GM18907 (cell line): ENCODE measurements around the gene NIN.
"Not testable (repeated sequence)": the region's sequence is repeated elsewhere in the genome, so short reads cannot be mapped to it uniquely, and the experiment has no call there.

Experiments used
- ATAC-seq: cut with Tn5 transposase; IDR thresholded peaks from one replicate; pipeline ENCODE4 v1.9.1; 2021; ENCODE audit warnings: mild to moderate bottlenecking, moderate library complexity; ENCODE audit not compliant: unreplicated experiment

The NIN gene

GRCh38 chr14:50819303-50819702 is 11.7 kb downstream of the NIN start:
- ATAC-seq: not testable (repeated sequence)

- ATAC-seq: no peak
Measured at GRCh38 chr14:50816395-50817047, 14.4 kb downstream of the NIN start.

- ATAC-seq: not testable (repeated sequence)
Measured at GRCh38 chr14:50815526-50815925, 15.4 kb downstream of the NIN start.

GRCh38 chr14:50815058-50815457 is 15.9 kb downstream of the NIN start:
- not testable (repeated sequence) for ATAC-seq

- no peak for ATAC-seq
Measured at GRCh38 chr14:50814161-50814560, 16.8 kb downstream of the NIN start.

GRCh38 chr14:50813544-50813863 is 17.5 kb downstream of the NIN start:
- peak; percentile 49 for ATAC-seq

- peak; percentile 36 for ATAC-seq
Measured at GRCh38 chr14:50812856-50813543, 18.0 kb downstream of the NIN start.

GRCh38 chr14:50812180-50812579 is 18.8 kb downstream of the NIN start:
- no peak for ATAC-seq

GRCh38 chr14:50808053-50808452 is 22.9 kb downstream of the NIN start:
- no peak for ATAC-seq

- no peak for ATAC-seq
Measured at GRCh38 chr14:50806241-50806933, 24.6 kb downstream of the NIN start.

GRCh38 chr14:50805396-50805795 is 25.6 kb downstream of the NIN start:
- ATAC-seq: no peak

GRCh38 chr14:50804181-50804721 is 26.7 kb downstream of the NIN start:
- no peak for ATAC-seq

GRCh38 chr14:50801706-50802105 is 29.3 kb downstream of the NIN start:
- no peak for ATAC-seq

GRCh38 chr14:50800032-50800431 is 30.9 kb downstream of the NIN start:
- ATAC-seq: no peak

GRCh38 chr14:50798048-50798421 is 32.9 kb downstream of the NIN start:
- ATAC-seq: peak; percentile 67

GRCh38 chr14:50797250-50798047 is 33.5 kb downstream of the NIN start:
- no peak for ATAC-seq

GRCh38 chr14:50796390-50796789 is 34.6 kb downstream of the NIN start:
- no peak for ATAC-seq

- ATAC-seq: no peak
Measured at GRCh38 chr14:50795909-50796308, 35.1 kb downstream of the NIN start.

- no peak for ATAC-seq
Measured at GRCh38 chr14:50795142-50795541, 35.8 kb downstream of the NIN start.

GRCh38 chr14:50794068-50794645 is 36.8 kb downstream of the NIN start:
- no peak for ATAC-seq

- no peak for ATAC-seq
Measured at GRCh38 chr14:50792634-50793068, 38.3 kb downstream of the NIN start.
